GM18867 (cell line): ENCODE data around the gene PDE8B.
"Not testable (repeated sequence)": the region's sequence is repeated elsewhere in the genome, so short reads cannot be mapped to it uniquely, and the experiment has no call there.

Source experiments
- ATAC-seq: cut with Tn5 transposase; IDR thresholded peaks from one replicate; pipeline ENCODE4 v1.9.1; 2021; ENCODE audit warnings: mild to moderate bottlenecking, moderate library complexity; ENCODE audit not compliant: unreplicated experiment

The PDE8B gene

DNA sequence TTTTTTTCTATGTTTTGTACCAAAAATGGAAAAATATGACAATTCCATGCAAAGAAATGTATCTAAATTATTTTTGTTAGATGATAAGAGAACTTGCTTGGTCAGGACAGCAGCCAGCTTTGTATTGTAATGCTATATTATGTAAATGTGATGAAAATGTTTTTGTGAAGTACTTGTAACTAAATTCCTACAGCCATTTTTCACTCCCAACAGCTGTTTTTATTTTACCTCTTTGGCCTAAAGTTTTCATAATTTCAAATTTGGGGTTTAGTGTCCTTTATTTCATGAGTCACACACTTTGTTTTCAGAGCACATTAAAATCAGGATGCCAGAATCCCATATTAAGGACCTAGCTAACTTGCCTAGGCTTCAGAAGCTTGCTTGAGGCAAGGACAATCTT is 217.5 kb downstream of the PDE8B start:
- no peak for ATAC-seq

DNA sequence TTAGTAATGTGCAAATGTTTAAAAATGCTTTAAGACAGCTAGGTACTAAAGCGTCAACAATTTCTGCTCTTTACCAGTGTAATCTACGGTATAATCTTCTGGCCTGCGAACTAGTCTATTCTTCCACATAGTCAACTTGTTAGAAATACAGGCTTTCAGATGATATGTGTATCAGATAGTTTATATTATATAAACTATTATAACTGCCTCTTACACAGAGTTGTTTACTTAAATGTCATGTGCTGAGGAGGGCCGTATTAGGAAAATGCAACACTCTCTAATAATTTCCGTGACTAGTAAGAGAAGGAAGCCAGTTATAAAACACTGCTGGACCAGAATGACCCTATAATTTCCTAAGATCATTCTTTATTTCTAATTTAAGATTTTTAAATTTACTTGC is 218.0 kb downstream of the PDE8B start:
- no peak for ATAC-seq

DNA sequence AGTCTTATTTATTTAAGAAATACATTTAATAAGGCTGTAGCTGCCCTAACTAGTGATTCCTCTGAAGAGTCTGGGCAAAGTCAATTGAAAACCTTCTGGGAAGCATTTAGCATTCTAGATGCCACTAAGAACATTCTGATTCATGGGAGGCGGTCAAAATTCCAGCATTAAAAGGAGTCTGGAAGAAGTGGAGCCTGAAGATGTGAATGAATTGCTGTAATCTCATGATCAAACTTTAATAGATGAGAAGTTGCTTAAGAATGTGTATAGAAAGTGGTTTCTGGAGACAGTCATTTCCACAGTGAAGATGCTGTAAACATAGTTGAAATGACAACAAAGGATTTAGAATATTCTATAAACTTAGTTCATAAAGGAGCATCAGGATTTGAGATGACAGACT is 220.2 kb downstream of the PDE8B start:
- ATAC-seq = no peak

- ATAC-seq = no peak
Observed at GRCh38 chr5:77431286-77431685, 220.8 kb downstream of the PDE8B start.

- ATAC-seq = no peak
Observed at GRCh38 chr5:77431719-77432118, 221.2 kb downstream of the PDE8B start.

DNA sequence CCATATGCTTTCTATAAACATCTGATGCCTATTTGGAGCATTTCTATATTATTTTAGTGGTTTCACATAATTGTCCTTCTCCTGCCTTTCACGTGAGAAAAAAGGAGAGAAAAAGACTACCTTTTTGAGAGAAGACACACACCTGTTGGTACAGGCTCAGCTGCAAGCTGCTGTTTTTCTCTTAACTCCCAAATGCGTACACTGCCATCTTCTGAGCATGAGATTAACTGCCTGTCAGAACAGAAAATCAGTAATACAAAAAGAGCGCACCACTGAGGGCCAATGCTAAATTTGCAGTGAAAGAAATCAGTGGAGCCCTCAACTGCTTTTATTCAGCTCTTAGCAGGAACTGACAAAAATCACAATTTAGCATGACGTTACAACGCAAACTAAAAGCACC is 226.7 kb downstream of the PDE8B start:
- ATAC-seq = no peak

- ATAC-seq = no peak
Observed at GRCh38 chr5:77438071-77438470, 227.6 kb downstream of the PDE8B start.

GRCh38 chr5:77443670-77444069 is 233.2 kb downstream of the PDE8B start:
- ATAC-seq = no peak

- ATAC-seq = no peak
Observed at GRCh38 chr5:77444356-77444755, 233.9 kb downstream of the PDE8B start.

DNA sequence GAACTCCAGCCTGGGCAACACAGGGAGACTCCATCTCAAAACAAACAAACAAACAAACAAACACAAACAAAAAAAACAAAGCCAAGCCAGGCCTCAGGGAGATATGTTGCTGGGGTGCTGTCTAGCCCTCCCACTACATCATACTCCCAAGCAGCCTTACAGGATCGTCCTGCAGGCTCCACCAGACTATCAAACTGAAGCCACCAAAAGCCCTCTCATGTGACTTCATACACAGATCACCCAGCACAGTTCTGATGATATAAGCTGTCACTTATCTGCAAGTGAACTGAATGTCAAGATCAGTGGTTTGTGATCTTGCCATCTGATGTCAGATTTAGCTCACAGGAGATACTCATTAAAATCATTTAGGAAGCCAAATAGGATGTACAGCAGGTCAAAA is 238.4 kb downstream of the PDE8B start:
- ATAC-seq = no peak

- no peak for ATAC-seq
Observed at GRCh38 chr5:77449277-77449676, 238.8 kb downstream of the PDE8B start.

DNA sequence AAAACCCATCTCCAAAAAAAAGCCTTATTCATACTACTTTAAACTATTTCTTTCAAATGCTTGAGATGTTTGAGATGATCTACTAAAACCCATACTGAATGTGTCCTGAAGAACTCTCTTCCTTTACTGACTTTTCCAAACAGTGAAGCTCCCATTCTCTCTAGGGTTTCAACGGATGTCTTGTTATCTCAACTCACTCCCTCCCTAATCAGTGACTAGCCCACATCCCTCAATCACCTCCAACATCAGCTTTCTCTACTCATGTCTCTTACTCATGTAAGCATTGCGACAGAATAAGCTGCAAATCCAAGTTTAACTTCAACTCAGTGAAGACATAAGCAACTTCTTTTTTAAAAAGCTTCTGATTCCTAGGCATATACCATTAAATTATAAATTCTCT is 239.5 kb downstream of the PDE8B start:
- ATAC-seq = no peak

DNA sequence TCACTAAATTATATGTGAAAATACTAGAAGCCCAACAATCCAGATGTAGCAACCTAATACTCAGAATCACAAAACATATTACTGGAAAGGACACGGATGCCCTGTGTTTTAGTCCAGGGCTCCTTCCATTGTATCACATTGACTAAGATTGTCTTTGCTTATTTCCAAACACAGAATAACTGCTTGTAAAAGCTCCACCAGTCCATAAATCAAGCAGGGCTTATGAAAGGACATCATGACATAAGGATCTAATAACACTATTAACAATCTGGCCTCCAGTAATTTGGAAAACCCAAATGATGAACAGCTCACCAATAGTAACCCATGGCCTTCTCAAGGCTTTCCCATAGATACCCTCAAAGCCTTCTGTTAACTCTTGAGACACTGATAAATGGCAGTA is 241.9 kb downstream of the PDE8B start:
- ATAC-seq = no peak

- no peak for ATAC-seq
Observed at GRCh38 chr5:77454123-77454522, 243.6 kb downstream of the PDE8B start.

DNA sequence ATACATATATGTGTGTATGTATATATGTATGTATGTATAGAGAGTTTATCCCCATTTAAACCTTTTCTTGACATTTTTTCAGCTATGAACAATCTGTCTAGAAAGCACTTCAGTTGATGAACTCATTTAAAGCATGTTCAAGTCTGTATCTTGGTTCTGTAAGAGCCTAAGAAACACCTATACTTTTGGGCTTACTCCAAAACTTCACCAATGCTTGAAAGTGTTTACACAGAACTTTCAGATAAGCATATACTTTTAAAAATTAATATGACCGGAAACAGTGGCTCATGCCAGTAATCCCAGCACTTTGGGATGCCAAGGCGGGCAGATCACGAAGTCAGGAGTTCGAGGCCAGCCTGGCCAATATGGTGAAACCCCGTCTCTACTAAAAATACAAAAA is 250.8 kb downstream of the PDE8B start:
- no peak for ATAC-seq

GRCh38 chr5:77463905-77464304 is 253.4 kb downstream of the PDE8B start:
- ATAC-seq = no peak

- not testable (repeated sequence) for ATAC-seq
Observed at GRCh38 chr5:77468875-77469274, 258.4 kb downstream of the PDE8B start.

DNA sequence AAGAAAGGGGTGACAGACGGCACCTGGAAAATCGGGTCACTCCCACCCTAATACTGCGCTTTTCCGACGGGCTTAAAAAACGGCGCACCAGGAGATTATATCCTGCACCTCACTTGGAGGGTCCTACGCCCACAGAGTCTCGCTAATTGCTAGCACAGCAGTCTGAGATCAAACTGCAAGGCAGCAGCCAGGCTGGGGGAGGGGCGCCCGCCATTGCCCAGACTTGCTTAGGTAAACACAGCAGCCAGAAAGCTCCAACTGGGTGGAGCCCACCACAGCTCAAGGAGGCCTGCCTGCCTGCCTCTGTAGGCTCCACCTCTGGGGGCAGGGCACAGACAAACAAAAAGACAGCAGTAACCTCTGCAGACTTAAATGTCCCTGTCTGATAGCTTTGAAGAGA is 264.6 kb downstream of the PDE8B start:
- ATAC-seq = not testable (repeated sequence)
